Left lung (tissue), 10 donors: ENCODE data around the gene FAM72B. TPM values are rescaled to one million over a fixed set of nuclear protein-coding genes. Genes with fewer than 3 reads are reported as not detected.
"Not testable (repeated sequence)": the region's sequence is repeated elsewhere in the genome, so short reads cannot be mapped to it uniquely, and the experiment has no call there.

Experiments
- ATAC-seq: fragments of 200-7000 bp; cut with Tn5 transposase; one replicate; pipeline ENCODE4 v1.9.1; 2020; ENCODE audit warnings: moderate library complexity
- DNase-seq, 4 donors: peaks; one replicate each; pipeline ENCODE4 v3.0.0-alpha.2; 2013 to 2020
- H3K27ac ChIP-seq, 2 donors: fragments of 200-600 bp; sonication (generic) in 1 of 2; one replicate each; pipeline versions ENCODE4 v1.5.0 to v1.8.0; 2020 to 2021
- H3K27me3 ChIP-seq, 2 donors: fragments of 200-600 bp; sonication (generic) in 1 of 2; one replicate each; pipeline versions ENCODE4 v1.5.0 to v1.8.0; 2020 to 2021
- H3K36me3 ChIP-seq, 2 donors: fragments of 200-600 bp; sonication (generic) in 1 of 2; one replicate each; pipeline versions ENCODE4 v1.5.0 to v1.8.0; 2020 to 2021
- H3K4me1 ChIP-seq, 2 donors: fragments of 200-600 bp; one replicate each; pipeline ENCODE4 v1.8.0; 2021
- H3K4me3 ChIP-seq, 2 donors: fragments of 200-600 bp; sonication (generic) in 1 of 2; one replicate each; pipeline versions ENCODE4 v1.5.0 to v1.8.0; 2020 to 2021; ENCODE audit warnings: mild to moderate bottlenecking in 1 of 2
- H3K9me3 ChIP-seq, 2 donors: fragments of 200-600 bp; sonication (generic) in 1 of 2; one replicate each; pipeline versions ENCODE4 v1.5.0 to v1.8.0; 2020 to 2021
- intact Hi-C, 2 donors: fragments of 100-400 bp; cut with DNase I; formaldehyde crosslinking; loops; one replicate each; pipeline versions ENCODE4 v1.11.2 to v1.14.2; 2022
- polyA plus RNA-seq, 6 donors: library from polyadenylated mRNA; unstranded; fragments of 120-200 nt; gene quantifications; one replicate each; pipeline ENCODE4 v1.2.1, GENCODE V29; 2013; ENCODE audit not compliant: insufficient read length in 6 of 6
- total RNA-seq, 2 donors: library from RNA; stranded (reverse); fragmentation: NEBNext Ultra II Directional; extraction: Animal tissue kit (Norgen Biotek cat#: 25700); gene quantifications; one replicate each; pipeline ENCODE4 v1.2.1, GENCODE V29; 2021
- donor health status: DM: no; HTN: yes; CAD: no.
- donor health status: DM: no; HTN: no; CAD: no.

The FAM72B gene
- total and polyA plus RNA-seq, 8 donors: 1.1 to 5.7 (median 3.8) TPM

- H3K4me3 ChIP-seq, H3K27ac ChIP-seq, H3K27me3 ChIP-seq, H3K4me1 ChIP-seq, intact Hi-C loops, DNase-seq, H3K9me3 ChIP-seq, H3K36me3 ChIP-seq: not testable (repeated sequence)
- peak; percentile 76 for ATAC-seq
These were observed 27.1 kb downstream of the FAM72B start for GRCh38 chr1:121156958-121157603.

- ATAC-seq (peak; percentile 34), DNase-seq (peak in 1 of 4 donors; percentile 5)
- H3K4me3 ChIP-seq, H3K27ac ChIP-seq, H3K27me3 ChIP-seq, H3K9me3 ChIP-seq, intact Hi-C loops, H3K36me3 ChIP-seq, H3K4me1 ChIP-seq: not testable (repeated sequence)
These were observed 28.3 kb downstream of the FAM72B start for GRCh38 chr1:121155671-121156358.

GRCh38 chr1:121154811-121155210 lies 29.3 kb downstream of the FAM72B start:
- H3K27ac ChIP-seq, H3K36me3 ChIP-seq, H3K9me3 ChIP-seq, intact Hi-C loops, DNase-seq, ATAC-seq, H3K4me1 ChIP-seq, H3K4me3 ChIP-seq, H3K27me3 ChIP-seq: not testable (repeated sequence)

- DNase-seq, H3K27me3 ChIP-seq, H3K4me1 ChIP-seq, H3K9me3 ChIP-seq, H3K4me3 ChIP-seq, ATAC-seq, H3K27ac ChIP-seq, H3K36me3 ChIP-seq, intact Hi-C loops: not testable (repeated sequence)
These were observed 31.4 kb downstream of the FAM72B start for GRCh38 chr1:121152788-121153187.

- H3K4me3 ChIP-seq, H3K4me1 ChIP-seq, DNase-seq, intact Hi-C loops, H3K27ac ChIP-seq, H3K36me3 ChIP-seq, H3K9me3 ChIP-seq, H3K27me3 ChIP-seq: not testable (repeated sequence)
- peak; percentile 24 for ATAC-seq
These were observed 32.8 kb downstream of the FAM72B start for GRCh38 chr1:121151294-121151693.

DNA sequence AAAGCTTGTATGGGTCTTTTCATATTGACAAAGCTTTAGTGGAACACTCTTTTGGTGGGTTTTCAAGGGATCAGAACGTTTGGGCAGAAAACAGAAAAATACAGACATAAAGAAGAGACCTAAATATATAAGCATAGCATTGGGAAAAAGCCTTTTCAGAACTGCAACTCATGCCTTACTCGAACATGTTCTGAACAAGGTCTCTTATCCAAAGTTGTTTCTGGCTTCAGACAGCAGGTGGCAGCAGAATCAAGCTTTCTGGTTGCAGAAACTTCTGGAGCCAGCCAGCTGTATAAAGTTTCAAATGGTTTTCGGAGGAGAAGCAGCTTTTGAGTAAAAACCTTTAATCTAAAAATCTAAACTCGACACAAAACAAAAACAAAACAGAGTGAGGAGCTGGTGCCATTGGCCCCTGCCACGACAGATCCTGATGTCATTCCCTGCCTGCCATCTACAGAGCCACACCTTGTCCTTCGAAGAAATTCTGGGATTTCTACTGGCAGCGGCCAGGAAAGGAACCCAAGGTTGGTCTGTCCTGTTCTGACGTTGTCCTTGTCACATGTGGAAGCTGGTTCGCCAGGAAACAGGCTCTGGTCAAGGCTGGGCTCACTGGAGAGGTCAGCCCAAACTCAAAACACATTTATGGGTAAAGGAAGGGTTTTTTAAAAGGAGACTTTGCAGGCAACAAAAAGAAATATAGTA lies 35.5 kb downstream of the FAM72B start:
- H3K27me3 ChIP-seq, H3K27ac ChIP-seq, DNase-seq, H3K9me3 ChIP-seq, H3K4me3 ChIP-seq, intact Hi-C loops, H3K4me1 ChIP-seq, H3K36me3 ChIP-seq: not testable (repeated sequence)
- peak; percentile 95 for ATAC-seq

DNA sequence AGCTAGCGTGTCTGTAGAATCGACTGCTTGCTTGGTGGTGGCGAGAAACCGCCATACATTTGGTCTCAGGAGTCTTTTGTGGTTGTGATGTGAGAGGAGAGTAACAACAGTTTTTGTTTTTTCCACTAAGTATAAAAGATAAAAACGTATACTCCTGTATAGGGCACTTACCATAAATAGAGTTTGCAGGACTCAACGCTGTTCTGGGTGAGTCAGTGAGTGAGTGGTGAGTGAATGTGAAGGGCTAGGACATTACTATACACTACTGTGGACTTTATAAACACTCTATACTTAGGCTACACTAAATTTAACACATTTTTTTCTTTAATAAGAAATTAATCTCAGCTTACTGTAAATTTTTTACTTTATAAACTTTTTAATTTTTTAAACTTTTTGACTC lies 43.7 kb downstream of the FAM72B start:
- ATAC-seq, H3K4me3 ChIP-seq, intact Hi-C loops, H3K4me1 ChIP-seq, H3K36me3 ChIP-seq, H3K9me3 ChIP-seq, DNase-seq, H3K27ac ChIP-seq, H3K27me3 ChIP-seq: not testable (repeated sequence)

DNA sequence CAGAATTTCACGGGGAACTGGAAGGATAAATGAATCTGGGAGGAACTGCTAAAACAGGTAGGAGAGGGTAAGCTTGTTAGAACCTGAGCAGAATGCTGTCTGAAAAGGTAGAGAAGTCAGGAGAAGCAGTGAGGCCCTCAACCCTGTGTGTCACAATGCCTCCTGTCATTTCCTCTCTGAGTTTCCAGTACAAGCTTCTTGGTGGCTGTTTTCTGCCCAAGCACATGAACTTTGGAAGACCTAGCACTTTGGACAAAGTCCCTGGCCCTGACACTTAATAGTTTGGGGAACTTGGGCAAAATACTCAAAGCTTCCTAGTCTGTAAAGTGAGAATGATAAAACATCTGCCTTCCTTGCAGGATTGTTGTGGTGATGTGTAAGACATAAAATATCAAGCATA lies 52.6 kb downstream of the FAM72B start:
- intact Hi-C loops, DNase-seq, H3K36me3 ChIP-seq, H3K27ac ChIP-seq, H3K4me3 ChIP-seq, H3K27me3 ChIP-seq, H3K4me1 ChIP-seq, H3K9me3 ChIP-seq: not testable (repeated sequence)
- ATAC-seq: peak; percentile 26

DNA sequence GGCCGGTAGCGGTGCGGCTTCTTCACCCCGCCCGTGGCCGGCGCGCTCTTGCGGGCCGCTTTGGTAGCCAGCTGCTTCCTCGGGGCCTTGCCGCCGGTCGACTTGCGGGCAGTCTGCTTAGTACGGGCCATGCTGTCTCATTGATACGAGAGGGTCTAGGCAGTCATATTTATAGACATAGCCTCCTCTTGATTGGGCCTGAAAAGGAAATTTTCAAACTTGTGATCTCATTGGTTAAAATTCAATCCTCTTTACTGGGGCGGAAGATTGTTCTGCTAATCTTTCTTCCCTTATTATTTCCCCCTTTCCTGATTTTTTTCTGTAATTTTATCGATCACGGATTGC lies 65.7 kb downstream of the FAM72B start:
- H3K9me3 ChIP-seq, intact Hi-C loops, H3K27me3 ChIP-seq, H3K36me3 ChIP-seq, H3K4me1 ChIP-seq: not testable (repeated sequence)
- peak; percentile 34 for ATAC-seq
- Histone ChIP-seq H3K4me3 (peak overlapping the region; percentile 29 to 33), H3K27ac (peak overlapping the region; percentile 30 to 69)
- peak in 2 of 4 donors; percentile 1 to 11 for DNase-seq

Other genes starting within 250 kb of the FAM72B start
- 10 to 100 TPM; 23.4 to 28.1 TPM for gene SRGAP2C, start 635 bp upstream of the FAM72B start, total RNA-seq
- gene SRGAP2C, start 635 bp upstream of the FAM72B start, polyA plus RNA-seq: 10 to 100 TPM; 13.9 to 16.7 (median 15.6) TPM